HG02852 (cell line): ENCODE results near the gene DUSP2.

ENCODE experiments used
- ATAC-seq: cut with Tn5 transposase; IDR thresholded peaks from one replicate; pipeline ENCODE4 v1.9.1; 2021; ENCODE audit warnings: mild to moderate bottlenecking, moderate library complexity; ENCODE audit not compliant: unreplicated experiment

The DUSP2 gene

GRCh38 chr2:96115631-96116423 lies 29.4 kb downstream of the DUSP2 start:
- no peak for ATAC-seq

GRCh38 chr2:96114903-96115581 lies 30.2 kb downstream of the DUSP2 start:
- no peak for ATAC-seq

DNA sequence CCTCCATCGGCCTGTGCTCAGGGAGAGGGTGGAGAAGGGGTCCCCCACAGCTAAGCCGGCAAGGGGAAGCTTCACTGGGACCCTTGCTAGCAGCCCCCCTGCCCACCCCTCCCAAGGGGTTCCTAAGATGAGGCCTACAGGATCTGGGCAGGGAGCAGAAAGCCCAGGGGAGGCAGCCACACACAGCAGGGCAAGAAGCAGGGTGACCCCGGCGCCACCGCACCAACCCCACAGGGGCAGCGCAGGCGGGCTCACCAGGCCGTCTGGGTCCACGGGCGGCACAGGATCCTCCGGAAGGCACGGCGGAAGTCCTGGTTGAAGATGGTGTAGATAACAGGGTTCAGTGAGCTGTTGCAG lies 30.7 kb downstream of the DUSP2 start:
- ATAC-seq = no peak

DNA sequence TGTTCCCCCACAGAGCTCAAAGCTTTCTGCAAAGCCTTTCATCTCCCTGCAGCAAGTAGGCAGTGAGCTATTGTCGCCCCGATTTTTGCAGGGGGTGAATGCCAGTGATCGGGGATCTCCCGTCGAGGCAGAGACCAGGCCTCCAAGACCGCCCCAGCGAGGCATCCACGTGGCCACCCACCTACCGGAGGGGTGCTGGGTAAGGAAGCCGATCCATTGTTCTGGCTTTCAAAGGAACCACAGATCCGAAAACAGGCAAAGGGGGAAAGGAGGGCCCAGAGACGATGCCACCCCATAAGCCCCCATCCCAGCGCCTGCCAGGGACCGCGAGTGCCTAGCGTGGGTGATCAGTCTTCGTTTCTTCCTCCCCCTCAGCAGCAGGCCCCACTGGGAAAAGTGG lies 31.3 kb downstream of the DUSP2 start:
- ATAC-seq = no peak

DNA sequence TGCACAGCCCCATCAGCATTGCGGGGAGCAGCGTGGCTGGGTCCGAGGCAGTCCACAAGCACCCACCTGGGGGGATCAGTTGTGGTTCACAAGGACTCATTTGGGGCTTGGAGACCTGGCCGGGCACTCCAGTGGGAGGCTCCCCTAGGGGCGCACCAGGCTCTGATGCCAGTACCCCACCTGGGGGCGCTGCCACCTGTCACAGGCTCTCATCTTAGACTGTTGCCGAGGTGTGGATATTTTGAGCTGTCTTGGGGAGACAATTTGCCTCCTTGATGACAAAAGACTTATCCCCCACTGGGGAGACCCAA lies 31.9 kb downstream of the DUSP2 start:
- ATAC-seq = no peak

- ATAC-seq = no peak
These were observed 32.5 kb downstream of the DUSP2 start for GRCh38 chr2:96112501-96113366.

DNA sequence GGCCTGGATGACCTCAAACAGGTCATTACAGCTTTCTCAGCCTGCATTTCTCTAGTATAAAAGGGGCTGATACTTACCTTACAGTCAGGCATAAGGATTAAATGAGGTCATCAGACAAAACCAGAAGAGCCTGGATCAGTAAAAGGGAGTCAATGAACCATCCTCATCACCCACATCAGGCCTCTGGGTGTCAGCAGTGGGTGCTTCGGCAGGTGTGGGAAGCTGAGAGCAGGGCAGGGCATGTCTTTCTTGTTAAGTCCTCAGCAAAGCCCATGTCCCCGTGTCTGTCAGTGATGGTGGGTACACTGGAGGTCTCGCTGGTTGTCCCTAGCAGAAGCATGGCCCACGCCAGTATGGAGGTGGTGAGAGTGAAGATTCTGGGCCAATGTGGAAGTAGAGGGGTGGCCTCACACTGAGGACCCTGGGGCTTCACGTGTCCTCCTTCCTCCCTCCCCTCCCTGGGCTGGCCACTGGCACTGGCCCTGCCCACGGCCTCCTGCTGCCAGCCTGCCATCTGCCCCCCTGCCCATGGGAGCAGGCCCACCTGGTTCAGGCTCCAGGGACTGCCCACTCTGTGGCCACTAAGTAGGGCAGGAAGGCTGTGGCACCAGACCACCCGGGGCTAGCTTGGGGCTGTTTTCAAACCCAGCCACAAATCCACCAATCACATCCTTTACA lies 33.3 kb downstream of the DUSP2 start:
- ATAC-seq = no peak

GRCh38 chr2:96111257-96111640 lies 34.0 kb downstream of the DUSP2 start:
- no peak for ATAC-seq

- no peak for ATAC-seq
These were observed 34.5 kb downstream of the DUSP2 start for GRCh38 chr2:96110621-96111256.

DNA sequence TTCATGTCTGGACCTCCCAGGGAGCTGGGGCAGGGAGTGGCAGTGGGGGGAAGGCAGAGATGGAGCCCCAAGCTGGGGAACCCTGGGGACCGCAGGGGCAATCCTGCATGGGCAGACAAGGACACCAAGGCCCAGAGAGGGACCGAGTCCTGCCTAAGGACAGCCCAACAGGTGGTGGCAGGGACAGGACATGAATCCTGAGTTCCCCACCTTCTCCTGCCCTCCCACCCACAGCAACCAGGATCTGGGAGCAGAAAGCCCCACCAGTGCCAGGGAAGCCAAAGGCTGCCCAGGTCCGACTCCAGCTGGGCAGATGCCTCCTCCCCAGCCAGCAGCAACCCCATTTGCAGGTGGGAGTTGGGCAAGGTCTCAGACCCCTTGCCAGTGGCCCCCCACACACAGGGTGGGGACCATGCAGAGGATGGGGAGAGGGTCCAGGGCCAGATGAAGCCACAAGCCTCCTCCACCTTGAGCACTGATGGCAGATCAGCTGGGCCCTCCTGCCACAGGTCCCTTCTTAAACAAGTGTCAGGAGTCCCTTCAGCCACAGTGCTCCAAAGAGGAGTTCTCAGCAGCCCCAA lies 35.2 kb downstream of the DUSP2 start:
- no peak for ATAC-seq

GRCh38 chr2:96109361-96109680 lies 35.9 kb downstream of the DUSP2 start:
- no peak for ATAC-seq

GRCh38 chr2:96108541-96109360 lies 36.5 kb downstream of the DUSP2 start:
- ATAC-seq = no peak

DNA sequence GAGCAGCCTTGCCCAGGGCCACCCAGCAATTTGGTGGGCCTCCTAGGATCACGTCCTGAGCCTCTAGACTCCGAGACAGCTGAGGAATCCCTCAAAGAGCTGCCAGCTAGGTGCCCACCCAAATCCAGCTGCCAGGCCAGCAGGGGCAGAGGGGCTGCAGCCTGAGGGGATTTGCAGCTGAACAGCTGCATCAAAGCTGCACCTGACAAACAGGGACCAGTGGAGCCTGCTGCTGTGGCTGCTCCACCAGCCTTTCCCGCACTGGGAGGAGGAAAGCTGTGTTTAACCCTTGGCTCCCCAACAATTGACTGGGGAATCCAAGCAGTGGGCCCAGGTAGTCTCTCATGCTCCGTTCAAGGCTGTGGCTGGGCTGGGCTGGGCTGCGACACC lies 37.1 kb downstream of the DUSP2 start:
- ATAC-seq = no peak

GRCh38 chr2:96107708-96108065 lies 37.6 kb downstream of the DUSP2 start:
- no peak for ATAC-seq

GRCh38 chr2:96106991-96107707 lies 38.1 kb downstream of the DUSP2 start:
- ATAC-seq = no peak

- no peak for ATAC-seq
These were observed 39.1 kb downstream of the DUSP2 start for GRCh38 chr2:96105994-96106715.

DNA sequence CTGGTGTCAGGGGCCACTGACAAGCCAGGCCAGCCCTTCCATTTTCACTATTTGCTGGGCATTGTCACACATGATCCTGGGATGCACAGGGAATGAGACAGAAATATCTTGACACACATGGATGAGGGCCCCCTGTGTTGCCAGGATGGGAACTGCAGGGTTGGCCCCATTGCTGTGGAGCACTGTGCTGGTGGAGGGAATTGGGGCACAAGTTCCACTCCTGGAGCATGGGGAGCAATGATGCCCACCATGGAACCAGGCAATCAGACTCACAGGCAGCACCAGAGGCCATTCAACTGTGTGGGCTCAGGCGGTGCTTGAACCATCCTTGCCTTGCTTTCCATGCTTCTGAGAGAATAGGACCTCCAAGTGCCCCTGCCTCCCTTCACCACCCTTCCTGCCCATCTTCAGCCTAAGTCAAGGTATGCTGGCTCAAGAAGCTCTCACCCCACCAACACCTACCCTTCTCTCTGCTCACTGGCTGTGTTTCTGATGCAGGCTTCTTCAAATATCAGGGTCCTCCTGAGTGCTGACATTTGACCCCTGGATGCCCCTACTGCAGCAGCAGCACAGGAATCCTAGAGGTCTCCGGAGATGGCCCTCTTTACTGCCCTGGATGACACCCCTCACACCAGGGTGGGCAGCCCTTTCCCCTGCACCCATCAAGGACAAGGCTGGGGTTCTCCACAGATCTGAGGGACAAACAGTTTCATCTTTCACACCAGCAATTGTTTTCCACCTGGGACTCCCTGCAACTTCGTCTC lies 39.9 kb downstream of the DUSP2 start:
- no peak for ATAC-seq

- ATAC-seq = no peak
These were observed 40.8 kb downstream of the DUSP2 start for GRCh38 chr2:96104487-96104861.
